ENCODE data around the gene CCDC174.

CCDC174 gene

GRCh38 chr3:14625443-14625842 is 26.1 kb upstream of the CCDC174 start:
- DNase-seq (ENCODE audit: low read depth in 2 of 2): no peak

GRCh38 chr3:14627815-14628214 is 23.7 kb upstream of the CCDC174 start:
- DNase-seq (ENCODE audit: low read depth in 2 of 2): no peak

- no peak for DNase-seq (ENCODE audit: low read depth in 2 of 2)
These were observed 23.2 kb upstream of the CCDC174 start for GRCh38 chr3:14628406-14628805.

GRCh38 chr3:14630404-14631100 is 21.0 kb upstream of the CCDC174 start:
- no peak for DNase-seq (ENCODE audit: low read depth in 2 of 2)

GRCh38 chr3:14631101-14631497 is 20.5 kb upstream of the CCDC174 start:
- DNase-seq (ENCODE audit: low read depth in 2 of 2): no peak

- DNase-seq (ENCODE audit: low read depth in 2 of 2): no peak
These were observed 19.7 kb upstream of the CCDC174 start for GRCh38 chr3:14631687-14632441.

GRCh38 chr3:14632442-14632930 is 19.1 kb upstream of the CCDC174 start:
- DNase-seq (ENCODE audit: low read depth in 2 of 2): no peak

- no peak for DNase-seq (ENCODE audit: low read depth in 2 of 2)
These were observed 18.1 kb upstream of the CCDC174 start for GRCh38 chr3:14633417-14633816.

GRCh38 chr3:14633819-14634424 is 17.6 kb upstream of the CCDC174 start:
- DNase-seq (ENCODE audit: low read depth in 2 of 2): peak; percentile 24 to 28

- DNase-seq (ENCODE audit: low read depth in 2 of 2): no peak
These were observed 16.7 kb upstream of the CCDC174 start for GRCh38 chr3:14634763-14635400.

GRCh38 chr3:14636496-14637087 is 15.0 kb upstream of the CCDC174 start:
- no peak for DNase-seq (ENCODE audit: low read depth in 2 of 2)

- no peak for DNase-seq (ENCODE audit: low read depth in 2 of 2)
These were observed 11.4 kb upstream of the CCDC174 start for GRCh38 chr3:14640157-14640562.

GRCh38 chr3:14640734-14641133 is 10.8 kb upstream of the CCDC174 start:
- DNase-seq (ENCODE audit: low read depth in 2 of 2): no peak

GRCh38 chr3:14641346-14641745 is 10.2 kb upstream of the CCDC174 start:
- DNase-seq (ENCODE audit: low read depth in 2 of 2): no peak

GRCh38 chr3:14645453-14645852 is 6.1 kb upstream of the CCDC174 start:
- DNase-seq (ENCODE audit: low read depth in 2 of 2): no peak

GRCh38 chr3:14646131-14646573 is 5.4 kb upstream of the CCDC174 start:
- DNase-seq (ENCODE audit: low read depth in 2 of 2): no peak

GRCh38 chr3:14646589-14647413 is 4.8 kb upstream of the CCDC174 start:
- DNase-seq (ENCODE audit: low read depth in 2 of 2): no peak

- DNase-seq (ENCODE audit: low read depth in 2 of 2): no peak
These were observed 3.3 kb upstream of the CCDC174 start for GRCh38 chr3:14647976-14648955.

GRCh38 chr3:14649466-14649865 is 2.1 kb upstream of the CCDC174 start:
- DNase-seq (ENCODE audit: low read depth in 2 of 2): no peak

- no peak for DNase-seq (ENCODE audit: low read depth in 2 of 2)
These were observed 1.4 kb upstream of the CCDC174 start for GRCh38 chr3:14650193-14650592.

Measured in stimulated activated CD8-positive, alpha-beta memory T cell treated with anti-CD3 and anti-CD28 coated beads, Interleukin-7, amount 100 ng/mL, for 4 hours (primary cell).